ENCODE results near the gene GAS7.

GRCh38 chr17:9875441-9875840, 323.0 kb downstream of the GAS7 start:
- TF ChIP-seq ZNF8 (CRISPR knock-in tag; IDR thresholded peaks at IDR 0.05): no peak
- TF ChIP-seq ARNTL (CRISPR knock-in tag; IDR thresholded peaks at IDR 0.05; ENCODE audit: borderline replicate concordance, low read depth): no peak
- no peak for TF ChIP-seq RARB (CRISPR knock-in tag; IDR thresholded peaks at IDR 0.05)
- TF ChIP-seq PATZ1 (CRISPR knock-in tag; IDR thresholded peaks at IDR 0.05; ENCODE audit: borderline replicate concordance): no peak
- no peak for TF ChIP-seq CSRNP3 (CRISPR knock-in tag; IDR thresholded peaks at IDR 0.05)
- no peak for TF ChIP-seq PPARA (CRISPR knock-in tag; IDR thresholded peaks at IDR 0.05; ENCODE audit: borderline replicate concordance)
- TF ChIP-seq CSDC2 (CRISPR knock-in tag; IDR thresholded peaks at IDR 0.05): no peak
- TF ChIP-seq POU6F1 (CRISPR knock-in tag; IDR thresholded peaks at IDR 0.05; ENCODE audit: borderline replicate concordance, low read depth): no peak
- TF ChIP-seq ESRRG (CRISPR knock-in tag; IDR thresholded peaks at IDR 0.05): no peak
- no peak for TF ChIP-seq CREB5 (CRISPR knock-in tag; IDR thresholded peaks at IDR 0.05; ENCODE audit: low read depth)
- TF ChIP-seq SNAI2 (CRISPR knock-in tag; IDR thresholded peaks at IDR 0.05): no peak
- no peak for TF ChIP-seq ZFP30 (CRISPR knock-in tag; IDR thresholded peaks at IDR 0.05)
- TF ChIP-seq TOX (CRISPR knock-in tag; IDR thresholded peaks at IDR 0.05; ENCODE audit: borderline replicate concordance): no peak
